HG03469 (cell line): ENCODE measurements around the gene KDM6A.
"Not testable (repeated sequence)": the region's sequence is repeated elsewhere in the genome, so short reads cannot be mapped to it uniquely, and the experiment has no call there.

Experiments used
- ATAC-seq: cut with Tn5 transposase; IDR thresholded peaks from one replicate; pipeline ENCODE4 v1.9.1; 2021; ENCODE audit warnings: mild to moderate bottlenecking, moderate library complexity, moderate number of reproducible peaks; ENCODE audit not compliant: unreplicated experiment

Gene KDM6A

DNA sequence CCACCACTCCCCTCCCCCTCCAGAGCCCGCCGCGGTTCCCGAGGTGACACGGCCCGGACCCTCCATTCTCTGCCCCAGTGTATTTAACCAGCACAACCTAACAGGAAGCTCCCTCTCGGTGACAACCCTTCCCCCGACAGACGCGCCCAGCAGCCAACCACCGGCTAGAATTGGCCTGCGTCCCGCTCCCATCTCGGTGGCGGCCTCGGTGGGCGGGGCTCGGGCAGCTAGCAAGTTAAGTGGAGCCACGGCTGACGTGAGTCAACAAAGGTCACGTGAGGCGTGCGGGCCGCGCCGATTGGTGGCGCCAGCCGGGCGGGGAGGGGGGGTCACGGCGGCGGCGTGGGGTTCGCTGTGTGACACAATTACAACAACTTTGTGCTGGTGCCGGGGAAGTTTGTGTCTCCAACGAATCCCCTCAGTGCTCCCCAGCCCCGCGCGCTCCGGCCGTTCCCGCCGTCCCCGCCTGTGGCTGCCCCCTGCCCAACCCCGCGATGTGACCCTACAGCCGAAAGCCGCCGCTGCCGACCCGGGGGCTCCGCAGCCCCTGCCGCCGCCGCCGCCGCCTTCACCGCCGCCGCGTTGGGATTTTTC lies at the start of gene KDM6A:
KDM6A (plus strand) TSS at position 368 of the 594 bp plus-strand sequence. CDS start 364 bp downstream, outside the sequence.
- ATAC-seq: peak; percentile 72

DNA sequence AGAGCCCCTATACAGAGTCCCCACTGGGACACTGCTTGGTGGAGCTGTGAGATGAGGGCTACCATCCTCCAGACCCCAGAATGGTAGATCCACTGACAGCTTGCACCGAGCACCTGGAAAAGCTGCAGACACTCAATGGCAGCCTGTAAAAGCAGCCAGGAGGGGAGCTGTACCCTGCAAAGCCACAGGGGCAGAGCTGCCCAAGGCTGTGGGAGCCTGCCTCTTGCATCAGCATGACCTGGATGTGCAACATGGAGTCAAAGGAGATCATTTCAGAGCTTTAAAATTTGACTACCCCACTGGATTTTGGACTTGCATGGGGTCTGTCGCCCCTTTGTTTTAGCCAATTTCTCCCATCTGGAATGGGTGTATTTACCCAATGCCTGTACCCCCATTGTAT lies 49.8 kb upstream of the KDM6A start:
- not testable (repeated sequence) for ATAC-seq

DNA sequence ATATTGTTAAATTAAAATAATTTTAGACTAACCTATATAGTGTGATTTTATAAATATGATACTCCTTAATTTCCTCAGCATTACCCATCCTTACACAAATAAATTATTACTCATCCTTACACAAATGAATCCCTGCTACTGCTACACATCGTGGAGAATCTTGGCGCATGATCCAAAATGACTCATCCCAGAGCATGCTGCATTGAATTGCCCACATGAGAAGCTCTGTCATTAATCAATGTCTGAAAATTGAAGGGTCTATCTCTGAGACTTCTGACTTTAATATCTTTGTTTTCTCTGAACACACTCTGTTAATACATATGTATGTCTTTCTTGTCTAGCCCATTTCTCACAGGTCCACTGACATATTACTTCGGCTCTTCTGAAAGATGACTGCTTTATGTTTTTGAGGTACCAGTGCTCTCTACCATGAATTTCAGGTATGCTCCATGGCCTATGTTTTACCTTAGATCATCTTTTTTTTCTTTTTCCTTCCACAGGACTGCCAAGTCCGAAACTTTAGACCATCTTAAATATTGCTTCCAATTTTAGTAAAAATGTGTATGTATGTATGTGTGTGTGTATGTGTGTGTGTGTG lies 44.9 kb upstream of the KDM6A start:
- ATAC-seq: no peak

DNA sequence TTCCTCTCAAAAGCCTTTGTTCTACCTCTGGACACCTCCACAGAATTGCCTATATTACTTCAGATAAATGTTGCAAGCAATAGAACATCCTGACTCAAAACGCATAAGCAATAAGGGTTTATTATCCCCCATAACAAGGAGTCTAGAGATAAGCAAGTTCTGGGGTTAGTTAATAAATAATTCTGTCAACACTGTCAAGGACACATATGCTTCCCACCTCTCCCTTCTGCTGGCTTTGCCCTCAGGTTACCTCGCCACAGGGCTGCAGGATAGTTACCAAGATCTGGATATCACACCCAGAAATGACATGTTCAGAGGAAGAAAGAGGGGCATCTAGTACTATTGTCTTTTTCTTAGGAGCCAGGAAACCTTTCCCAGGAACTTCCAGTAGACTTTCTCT lies 43.2 kb upstream of the KDM6A start:
- ATAC-seq: no peak

DNA sequence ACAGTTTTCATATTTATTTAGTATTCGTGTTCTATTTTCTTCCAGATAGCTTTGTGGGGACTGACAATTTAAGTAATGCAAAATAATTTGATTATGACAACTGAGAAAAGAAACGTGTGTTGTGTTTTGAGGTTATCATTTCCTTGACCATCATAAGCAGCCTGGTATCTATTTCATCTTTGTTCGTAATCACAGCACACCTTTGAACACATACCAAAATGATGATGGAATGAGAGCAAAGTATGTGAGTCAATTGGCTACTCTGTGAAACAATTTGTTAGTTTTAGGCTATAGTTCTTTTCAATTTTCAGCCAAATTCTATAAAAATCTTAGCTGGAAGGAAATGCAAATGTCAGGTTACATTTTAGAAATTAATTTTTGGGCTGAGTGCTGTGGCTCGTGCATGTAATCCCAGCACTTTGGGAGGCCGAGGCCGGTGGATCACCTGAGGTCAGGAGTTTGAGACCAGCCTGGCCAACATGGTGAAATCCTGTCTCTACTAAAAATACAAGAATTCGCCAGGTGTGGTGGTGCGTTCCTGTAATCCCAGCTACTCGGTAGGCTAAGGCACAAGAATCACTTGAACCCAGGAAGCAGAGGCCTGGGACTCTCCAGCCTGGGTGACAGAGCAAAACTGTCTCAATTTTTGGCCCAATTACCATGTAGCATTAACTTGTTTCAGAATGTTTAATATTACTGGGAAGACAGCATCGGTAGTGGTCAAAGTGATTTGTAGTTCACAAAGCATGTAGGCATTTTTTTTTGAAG lies 30.3 kb upstream of the KDM6A start:
- no peak for ATAC-seq

DNA sequence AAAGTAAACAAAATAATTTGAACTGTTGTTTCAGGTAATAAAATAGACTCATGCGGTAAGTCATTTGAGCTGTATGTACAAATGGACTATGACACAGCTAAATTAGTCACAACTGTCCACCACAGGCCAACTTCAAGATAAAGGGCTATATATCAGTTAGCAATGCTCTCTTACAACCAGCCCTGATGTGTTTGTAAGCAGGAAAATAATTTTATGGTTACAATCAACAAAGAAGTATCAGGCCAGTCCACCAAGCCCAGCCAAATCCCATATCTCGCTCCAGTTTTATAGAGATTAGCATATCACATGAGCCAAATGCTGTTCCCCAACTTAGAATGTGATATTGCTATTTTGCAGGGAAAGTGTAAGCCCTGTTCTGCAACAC lies 29.7 kb upstream of the KDM6A start:
- no peak for ATAC-seq

DNA sequence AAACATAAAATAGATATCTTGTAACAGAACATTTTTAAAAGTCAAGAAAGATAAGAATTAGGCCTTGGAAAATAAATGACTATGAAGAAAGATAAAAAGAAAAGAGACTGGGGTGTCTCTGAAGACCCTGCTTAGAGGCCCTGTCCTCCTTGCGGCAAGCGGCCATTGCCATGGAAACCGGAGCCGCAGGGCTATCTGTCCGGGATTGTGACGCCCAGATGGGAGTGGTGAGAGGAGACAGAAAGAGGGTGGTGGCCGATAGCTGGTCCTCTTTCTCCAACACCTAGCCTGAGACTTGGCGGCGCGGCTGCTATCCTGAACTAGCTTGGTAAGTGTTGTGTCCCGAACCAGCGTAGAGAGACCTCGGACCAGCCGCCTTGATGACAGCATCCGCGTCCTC lies 29.2 kb upstream of the KDM6A start, which contains the start of gene DUSP21:
DUSP21 (plus strand) TSS at position 269 of the 400 bp plus-strand sequence; CDS start at position 381, 112 bp downstream.
- no peak for ATAC-seq

DNA sequence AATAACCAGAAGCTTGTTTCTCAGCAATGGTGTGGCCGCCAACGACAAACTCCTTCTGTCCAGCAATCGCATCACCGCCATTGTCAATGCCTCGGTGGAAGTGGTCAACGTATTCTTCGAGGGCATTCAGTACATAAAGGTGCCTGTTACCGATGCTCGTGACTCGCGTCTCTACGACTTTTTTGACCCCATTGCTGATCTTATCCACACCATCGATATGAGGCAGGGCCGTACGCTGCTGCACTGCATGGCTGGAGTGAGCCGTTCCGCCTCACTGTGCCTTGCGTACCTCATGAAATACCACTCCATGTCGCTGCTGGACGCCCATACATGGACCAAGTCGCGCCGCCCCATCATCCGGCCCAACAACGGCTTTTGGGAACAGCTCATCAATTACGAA lies 28.8 kb upstream of the KDM6A start:
- ATAC-seq: no peak

DNA sequence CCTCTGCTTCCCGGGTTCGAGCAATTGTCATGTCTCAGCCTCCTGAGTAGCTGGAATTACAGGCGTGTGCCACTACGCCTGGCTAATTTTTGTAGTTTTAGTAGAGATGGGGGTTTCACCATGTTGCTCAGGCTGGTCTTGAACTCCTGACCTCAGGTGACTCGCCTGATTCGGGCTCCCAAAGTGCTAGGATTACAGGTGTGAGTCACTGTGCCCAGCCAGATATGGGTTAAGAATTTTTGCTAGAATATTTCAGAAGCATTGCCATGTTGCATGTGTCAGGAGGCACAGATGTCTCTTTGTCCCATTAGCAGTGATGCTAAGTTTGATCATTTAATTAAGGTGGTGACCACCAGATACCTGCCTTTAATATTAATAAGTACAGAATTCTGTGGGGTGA lies 22.1 kb upstream of the KDM6A start:
- not testable (repeated sequence) for ATAC-seq

DNA sequence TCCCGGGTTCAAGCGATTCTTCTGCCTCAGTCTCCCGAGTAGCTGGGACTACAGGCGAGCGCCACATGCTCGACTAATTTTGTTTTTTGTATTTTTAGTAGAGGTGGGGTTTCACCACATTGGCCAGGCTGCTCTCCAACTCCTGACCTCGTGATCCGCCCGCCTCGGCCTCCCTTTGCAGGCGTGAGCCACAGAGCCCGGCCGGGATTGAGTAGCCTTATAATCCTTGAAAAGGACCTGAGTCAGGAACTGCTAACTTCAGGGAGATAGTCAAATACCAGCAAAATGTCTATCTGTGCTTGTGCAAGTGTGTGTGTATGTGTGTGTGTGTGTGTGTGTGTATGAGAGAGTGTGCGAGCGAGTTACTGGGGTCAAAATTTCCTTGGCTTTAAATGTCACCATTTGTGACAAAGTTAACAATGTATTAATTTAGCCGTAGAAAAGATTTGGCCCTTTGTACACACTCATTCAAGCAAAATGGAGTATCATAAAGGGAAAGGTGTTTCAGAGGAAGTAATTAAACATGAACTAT lies 1.8 kb upstream of the KDM6A start:
- ATAC-seq: no peak

DNA sequence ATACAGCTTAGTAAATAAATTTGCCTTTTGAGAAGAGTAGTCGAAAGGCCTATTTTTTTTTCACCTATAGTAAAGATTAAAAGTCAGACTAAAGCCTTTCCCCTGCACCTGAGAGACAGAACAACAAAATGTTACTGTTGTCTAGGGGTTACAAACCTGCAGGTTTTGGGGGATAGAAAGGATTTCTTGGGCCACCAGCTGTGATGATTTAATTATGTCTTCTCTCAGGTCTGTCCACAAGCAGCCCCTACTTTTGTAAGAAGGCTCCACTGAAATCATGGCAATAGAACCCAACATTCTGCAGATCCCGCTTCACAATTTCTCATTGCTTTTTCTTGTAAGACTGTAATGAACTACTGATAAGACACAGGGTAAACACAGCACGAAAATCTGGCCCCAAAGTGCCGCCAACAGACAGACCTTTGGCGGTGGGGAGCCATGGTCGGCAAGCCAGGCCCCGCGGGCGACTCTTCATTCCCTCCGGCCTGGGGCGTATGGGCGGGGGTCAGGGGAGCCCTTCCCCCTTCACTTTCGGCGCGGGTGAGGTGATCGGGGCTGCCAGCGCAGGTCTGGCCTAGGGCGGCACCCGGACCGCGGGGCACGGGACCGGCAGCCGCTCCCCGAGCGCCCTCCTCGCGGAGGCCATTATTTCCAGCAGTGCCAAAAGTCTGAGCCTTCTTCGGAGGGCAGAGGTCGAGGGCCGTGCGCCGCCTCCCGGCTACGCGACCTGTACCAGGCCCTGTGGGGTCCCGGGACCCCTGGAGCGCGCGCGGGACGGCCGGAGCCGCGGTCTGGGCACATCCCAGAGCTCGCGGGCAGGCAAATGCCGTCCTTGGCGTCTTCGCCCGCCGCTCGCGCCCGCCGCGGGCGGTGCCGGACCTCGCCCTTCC lies 812 bp upstream of the KDM6A start:
- ATAC-seq: peak; percentile 26

DNA sequence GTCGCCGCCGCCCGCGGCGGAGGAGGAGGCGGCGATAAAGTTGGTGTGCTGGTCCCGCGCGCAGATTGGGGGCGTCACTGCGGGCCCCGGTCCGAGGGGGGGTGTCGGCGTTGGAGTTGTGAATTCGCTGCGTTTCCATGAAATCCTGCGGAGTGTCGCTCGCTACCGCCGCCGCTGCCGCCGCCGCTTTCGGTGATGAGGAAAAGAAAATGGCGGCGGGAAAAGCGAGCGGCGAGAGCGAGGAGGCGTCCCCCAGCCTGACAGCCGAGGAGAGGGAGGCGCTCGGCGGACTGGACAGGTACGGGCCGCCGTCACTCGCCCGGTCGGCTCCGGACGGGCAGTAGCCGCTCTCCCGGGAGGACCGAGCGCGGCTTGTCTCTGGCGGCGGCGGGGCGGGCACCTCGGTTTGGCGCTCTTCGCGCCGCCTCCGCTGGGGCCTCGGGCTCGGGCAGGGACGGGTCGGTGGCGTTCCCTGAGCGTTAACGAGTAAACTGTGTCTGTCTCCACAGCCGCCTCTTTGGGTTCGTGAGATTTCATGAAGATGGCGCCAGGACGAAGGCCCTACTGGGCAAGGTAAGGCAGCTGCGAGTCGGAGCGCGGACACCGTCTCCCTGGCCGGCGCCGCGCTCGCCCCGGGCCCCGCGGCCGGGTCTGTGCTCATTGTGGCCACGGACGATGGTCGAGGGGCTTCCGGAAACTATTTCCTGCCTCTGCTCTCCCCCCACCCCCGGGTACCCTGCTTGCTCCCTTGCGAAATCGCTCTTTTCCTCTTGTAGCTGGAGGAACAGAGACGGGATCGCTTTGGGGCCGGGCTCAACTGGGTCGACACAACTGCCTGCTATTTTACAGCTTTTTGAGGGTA lies 658 bp downstream of the KDM6A start:
- no peak for ATAC-seq

DNA sequence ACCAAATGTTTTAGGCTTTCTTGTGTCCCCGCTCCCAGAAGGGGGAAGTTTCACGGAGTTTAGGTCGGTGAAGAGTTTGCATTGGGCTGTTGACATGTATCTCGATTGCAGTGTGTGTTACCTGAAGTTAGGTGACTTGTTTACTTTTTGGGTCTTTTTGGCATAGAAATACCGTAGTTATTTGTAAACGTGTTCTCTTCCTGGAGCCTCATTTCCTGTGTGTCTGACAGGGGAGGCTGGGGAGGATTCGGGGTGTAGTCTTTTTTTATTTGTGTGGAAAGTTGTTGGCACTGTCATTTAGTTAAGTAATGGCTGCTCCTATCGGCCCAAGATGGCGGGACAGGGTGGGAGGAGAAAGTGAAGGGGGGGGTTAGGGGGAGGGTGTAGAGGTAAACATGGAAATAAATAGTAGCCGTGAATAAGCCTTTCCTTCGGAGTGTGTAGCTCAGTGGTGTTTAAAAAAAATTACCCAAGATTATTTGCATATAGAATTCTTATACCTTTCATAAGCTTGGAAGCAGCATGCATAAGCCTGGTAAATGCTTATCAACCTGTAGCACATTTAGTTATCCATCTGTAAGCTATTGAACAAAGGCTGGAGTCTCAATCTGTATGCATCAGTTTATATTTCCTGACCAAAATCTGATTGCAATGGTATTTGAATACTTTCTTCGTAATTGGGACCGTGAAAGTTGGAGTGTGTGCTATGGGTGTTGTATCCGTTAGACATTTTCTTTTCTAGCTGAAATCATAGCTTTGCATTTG lies 1.6 kb downstream of the KDM6A start:
- ATAC-seq: no peak

DNA sequence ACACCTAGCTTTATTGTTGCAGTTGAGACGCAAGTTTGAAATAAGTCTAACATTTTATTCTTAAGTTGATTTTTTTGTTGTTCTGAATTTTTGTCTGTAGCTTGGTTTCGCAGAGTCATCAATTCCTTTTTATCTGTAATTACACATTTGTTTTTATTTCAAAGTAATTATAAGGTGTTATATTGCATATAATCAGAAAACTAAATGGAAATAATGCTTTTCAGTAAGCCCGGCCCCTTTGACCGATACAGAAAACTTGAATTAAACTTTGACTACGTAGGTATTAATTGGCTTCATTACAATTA lies 2.1 kb downstream of the KDM6A start:
- ATAC-seq: no peak

DNA sequence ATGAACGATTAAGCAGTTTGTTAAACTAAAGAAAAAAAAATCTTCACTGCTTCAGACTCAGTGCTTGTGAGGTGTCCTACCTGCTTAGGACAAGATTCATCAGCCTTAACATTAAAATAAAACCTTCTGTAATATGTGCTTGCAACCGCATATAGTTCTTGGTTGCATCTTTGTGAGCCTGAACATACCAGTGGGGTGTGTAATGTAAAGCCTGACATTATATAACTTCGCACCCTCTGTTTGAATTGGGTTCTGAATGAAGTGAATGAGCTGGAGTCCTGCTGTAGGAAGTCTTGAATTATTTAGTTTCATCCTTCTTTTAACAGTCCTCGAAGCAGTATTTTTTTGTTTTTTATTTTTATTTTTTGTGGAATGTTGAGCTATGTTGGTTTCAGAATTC lies 3.1 kb downstream of the KDM6A start:
- ATAC-seq: no peak

DNA sequence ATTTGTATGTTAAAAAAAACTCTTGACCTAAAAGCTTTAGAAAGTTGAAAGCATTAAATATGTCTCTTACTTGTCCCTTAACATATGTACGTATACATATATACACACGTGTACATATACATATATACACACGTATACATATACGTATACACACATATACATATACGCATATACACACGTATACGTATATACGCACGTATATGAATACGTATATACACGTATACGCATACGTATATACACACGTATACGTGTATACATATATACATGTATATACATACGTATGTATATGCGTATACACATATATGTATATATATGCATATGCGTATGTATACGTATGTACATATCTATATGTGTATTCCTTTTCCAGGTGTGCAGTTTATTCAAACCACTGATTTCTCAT lies 3.8 kb downstream of the KDM6A start:
- ATAC-seq: no peak

DNA sequence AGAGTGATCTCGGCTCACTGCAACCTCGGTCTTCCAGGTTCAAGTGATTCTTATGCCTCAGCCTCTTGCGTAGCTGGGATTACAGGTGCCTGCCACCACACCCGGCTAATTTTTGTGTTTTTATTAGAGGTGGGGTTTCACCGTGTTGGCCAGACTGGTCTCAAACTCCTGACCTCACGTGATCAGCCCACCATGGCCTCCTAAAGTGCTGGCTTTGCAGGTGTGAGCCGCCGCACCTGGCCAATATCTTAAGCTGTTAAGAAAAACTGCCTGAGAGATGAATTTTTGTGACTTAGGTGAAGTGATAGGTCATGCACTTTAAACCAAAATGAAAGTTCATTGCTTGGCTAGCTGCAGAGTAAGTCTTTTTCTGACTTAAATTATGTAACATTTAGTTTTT lies 5.8 kb downstream of the KDM6A start:
- no peak for ATAC-seq

DNA sequence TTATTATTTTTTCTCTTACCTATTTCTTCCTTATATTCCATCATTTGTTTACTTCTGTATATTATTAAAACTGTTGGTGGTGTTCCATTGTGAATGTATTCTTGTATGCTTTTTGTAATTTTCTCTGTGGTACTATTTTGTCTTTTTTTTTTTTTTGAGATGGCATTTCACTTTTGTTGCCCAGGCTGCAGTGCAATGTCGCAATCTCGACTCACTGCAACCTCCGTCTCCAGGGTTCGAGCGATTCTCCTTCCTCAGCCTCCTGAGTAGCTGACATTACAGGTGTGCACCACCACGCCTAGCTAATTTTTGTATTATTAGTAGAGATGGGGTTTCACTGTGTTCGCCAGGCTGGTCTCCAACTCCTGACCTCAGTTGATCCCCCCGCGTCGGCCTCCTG lies 8.6 kb downstream of the KDM6A start:
- no peak for ATAC-seq

DNA sequence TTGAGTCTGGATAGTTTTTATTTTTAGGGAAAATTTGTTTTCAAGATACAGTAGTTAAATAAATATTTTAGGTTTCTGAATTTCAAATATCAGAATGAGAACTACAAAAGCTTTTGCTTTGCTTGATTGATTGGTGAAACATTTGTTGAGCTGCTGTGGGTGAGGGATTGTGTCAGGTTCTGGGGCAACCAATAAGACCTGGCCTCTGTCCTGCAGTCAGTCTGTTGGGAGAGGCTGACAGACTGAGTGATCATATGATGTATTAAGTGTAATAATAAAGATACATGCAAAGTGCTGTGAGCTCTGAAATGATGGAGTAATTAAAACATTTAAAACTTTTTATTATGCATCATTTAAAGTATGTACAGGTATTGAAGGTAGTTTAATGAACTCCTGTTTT lies 9.6 kb downstream of the KDM6A start:
- ATAC-seq: no peak
